Measurements from ENCODE around the gene SV2B.

SV2B gene

GRCh38 chr15:91193378-91193720, 93.3 kb downstream of the SV2B start:
- DNase-seq (ENCODE audit: low read depth) = no peak

GRCh38 chr15:91196127-91196526, 96.1 kb downstream of the SV2B start:
- no peak for DNase-seq (ENCODE audit: low read depth)

DNA sequence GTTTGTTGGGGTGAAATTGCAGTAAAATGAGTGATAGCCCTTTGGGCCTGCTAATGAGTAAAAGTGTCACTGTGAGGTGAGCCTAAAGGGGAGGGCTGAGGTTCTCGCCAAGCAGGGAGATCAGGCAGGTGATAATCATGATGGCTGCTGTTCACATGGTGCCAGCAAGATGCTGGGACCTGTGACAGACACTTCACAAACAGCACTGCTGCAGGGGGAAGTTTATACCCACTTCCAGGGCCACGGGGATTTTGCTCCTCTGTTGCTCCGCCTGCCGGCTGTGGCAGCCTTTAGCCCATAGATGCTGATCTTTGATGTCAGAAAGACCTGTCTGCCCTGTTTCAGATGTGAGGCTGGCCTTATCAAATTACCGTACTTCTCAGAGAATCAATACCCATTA, 96.7 kb downstream of the SV2B start:
- DNase-seq (ENCODE audit: low read depth) = no peak

DNA sequence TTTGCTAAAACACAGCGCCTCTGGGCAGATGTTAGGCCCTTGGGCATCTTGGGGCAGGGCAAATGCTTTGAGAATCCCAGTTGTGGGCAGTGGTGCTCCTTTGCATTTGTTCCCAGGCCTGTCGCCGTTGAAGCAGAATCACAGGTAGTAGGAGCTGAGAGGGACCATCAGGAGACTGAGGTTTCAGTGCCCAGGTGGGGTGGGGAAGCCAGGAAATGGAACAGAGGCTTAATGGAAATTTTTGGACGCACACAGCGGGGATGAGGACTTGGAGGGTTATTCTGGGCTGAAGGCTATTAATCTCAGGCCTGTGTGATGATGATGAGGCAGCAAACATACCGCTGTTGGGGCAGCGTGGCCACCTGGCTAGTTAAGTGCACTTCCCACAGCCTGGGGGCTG, 99.5 kb downstream of the SV2B start:
- DNase-seq (ENCODE audit: low read depth) = no peak

GRCh38 chr15:91200101-91200754, 100.2 kb downstream of the SV2B start:
- no peak for DNase-seq (ENCODE audit: low read depth)

GRCh38 chr15:91202510-91203102, 102.5 kb downstream of the SV2B start:
- DNase-seq (ENCODE audit: low read depth) = no peak

DNA sequence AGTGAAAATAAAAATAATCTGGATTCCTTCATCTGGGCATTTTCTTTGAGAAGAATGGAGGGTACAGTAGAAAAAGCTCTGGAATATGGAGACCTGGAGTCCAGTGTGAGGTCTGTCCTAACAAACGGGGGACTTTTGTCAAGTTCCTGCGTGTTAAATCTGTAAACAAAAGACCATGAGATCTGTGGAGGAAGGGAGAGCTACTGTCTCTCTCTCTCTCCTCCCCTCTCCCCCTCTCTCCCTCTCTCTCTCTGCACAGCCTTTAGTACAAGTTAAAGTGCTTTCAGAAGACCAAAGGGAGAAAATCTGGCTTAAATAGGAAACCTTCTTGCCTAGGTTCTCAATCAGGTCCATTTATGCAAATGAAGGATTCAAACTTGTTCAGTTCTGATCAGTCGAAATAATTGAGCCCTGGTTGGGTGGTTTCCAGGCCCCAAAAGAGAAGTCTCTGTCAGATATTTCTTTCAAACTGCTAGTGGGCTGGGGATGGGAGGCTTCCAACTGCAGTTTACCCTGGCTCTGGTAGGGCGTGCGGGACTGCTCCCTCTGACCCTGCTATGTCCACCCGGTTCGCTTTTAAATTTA, 103.7 kb downstream of the SV2B start:
- no peak for DNase-seq (ENCODE audit: low read depth)

DNA sequence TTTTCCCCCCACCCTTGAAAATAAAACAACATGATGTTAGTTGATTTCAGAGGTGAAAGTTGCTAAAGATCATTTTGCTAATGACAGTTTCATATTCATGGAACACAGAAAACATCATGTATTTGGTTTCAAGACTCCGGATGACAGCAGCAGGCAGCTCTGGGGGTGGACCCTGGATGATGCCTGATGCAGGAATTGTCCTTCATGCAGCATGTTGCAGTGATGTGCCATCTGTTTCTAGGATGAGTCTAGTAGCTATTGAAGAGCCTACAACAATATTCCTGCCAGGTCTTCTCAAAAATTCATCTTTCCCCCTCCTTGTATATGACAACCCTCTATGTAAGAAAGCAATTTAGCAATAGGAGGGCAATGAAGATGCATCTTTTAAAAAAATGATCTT, 108.3 kb downstream of the SV2B start:
- DNase-seq (ENCODE audit: low read depth) = no peak

DNA sequence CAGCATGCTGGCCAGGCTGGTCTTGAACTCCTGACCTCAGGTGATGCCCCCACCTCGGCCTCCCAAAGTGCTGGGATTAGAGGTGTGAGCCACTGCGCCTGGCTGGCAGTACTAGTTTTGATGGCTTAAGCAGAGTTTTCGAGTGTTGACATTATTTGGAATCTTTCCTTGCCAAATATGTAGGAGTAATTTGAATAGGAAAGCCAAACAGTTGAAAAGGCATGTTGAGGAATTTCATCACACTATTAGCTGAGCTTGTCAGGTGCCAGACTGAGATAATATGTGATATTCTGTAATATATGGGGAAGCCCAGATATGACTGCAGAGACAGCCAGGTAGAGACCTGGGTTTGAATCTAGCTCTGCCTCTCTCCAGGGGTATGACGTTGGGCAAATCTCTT, 109.3 kb downstream of the SV2B start:
- no peak for DNase-seq (ENCODE audit: low read depth)

GRCh38 chr15:91209726-91210125, 109.7 kb downstream of the SV2B start:
- DNase-seq (ENCODE audit: low read depth) = no peak

- DNase-seq (ENCODE audit: low read depth) = no peak
Measured at GRCh38 chr15:91214675-91215590, 114.9 kb downstream of the SV2B start.

DNA sequence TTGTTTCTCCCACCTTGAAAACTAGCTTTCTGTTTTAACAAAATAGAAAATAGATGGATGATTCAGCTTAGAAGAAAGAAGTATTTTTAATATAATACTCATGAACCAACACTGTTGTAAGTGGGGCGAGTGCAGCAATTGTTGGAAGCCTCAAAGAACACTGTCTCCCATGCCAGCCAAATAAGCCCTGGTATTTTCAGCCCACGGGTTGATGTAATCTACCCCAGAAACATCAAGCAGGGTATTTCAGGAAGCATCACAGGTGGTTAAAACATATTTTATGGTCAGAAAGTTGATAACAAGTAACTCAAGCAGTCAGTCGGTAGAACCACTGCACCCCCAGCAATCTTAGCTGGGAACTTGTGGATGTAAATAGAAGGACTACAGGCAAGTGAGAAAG, 115.9 kb downstream of the SV2B start:
- no peak for DNase-seq (ENCODE audit: low read depth)

GRCh38 chr15:91219206-91219605, 119.1 kb downstream of the SV2B start:
- DNase-seq (ENCODE audit: low read depth) = no peak

DNA sequence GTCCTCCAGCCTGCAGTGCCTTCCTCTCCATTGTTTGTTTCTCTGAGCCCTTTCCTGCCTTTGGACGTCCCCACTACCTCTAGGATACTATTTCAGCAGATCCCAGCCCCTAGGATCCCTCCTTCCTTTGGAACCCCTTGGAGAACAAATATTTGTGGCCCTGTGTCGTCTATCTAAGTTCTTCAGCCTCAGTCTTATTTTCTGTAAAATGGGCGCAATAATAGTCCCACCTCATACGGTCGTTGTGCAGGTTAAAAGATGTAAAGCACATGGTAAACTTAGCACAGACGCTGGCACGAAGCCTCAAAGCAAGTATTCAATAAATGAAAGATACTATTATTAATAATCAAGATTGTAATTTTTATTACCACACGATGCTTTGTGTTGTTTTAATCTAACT, 122.0 kb downstream of the SV2B start:
- DNase-seq (ENCODE audit: low read depth) = no peak

- no peak for DNase-seq (ENCODE audit: low read depth)
Measured at GRCh38 chr15:91223863-91224262, 123.8 kb downstream of the SV2B start.

- DNase-seq (ENCODE audit: low read depth) = no peak
Measured at GRCh38 chr15:91224755-91225380, 124.8 kb downstream of the SV2B start.

GRCh38 chr15:91225741-91226140, 125.7 kb downstream of the SV2B start:
- DNase-seq (ENCODE audit: low read depth) = no peak

GRCh38 chr15:91227117-91227516, 127.1 kb downstream of the SV2B start:
- DNase-seq (ENCODE audit: low read depth) = no peak

DNA sequence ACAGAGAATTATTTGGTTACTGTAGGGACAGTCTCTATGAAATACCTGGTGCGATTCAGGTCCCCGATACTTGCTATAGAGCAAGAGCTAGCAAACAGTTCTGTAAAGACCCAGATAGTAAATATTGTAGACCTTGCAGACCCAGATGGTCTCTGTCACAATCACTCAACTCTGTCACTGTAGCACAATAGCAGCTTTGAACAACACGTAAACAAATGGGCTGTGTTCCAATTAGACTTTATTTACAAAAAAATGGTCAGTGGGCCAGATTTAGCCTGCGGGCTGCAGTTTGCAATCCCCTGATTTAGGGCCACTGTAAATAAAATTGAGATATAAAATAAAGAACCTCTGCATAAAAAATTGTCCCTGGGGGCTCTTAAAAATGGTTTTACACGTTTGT, 127.7 kb downstream of the SV2B start:
- no peak for DNase-seq (ENCODE audit: low read depth)

DNA sequence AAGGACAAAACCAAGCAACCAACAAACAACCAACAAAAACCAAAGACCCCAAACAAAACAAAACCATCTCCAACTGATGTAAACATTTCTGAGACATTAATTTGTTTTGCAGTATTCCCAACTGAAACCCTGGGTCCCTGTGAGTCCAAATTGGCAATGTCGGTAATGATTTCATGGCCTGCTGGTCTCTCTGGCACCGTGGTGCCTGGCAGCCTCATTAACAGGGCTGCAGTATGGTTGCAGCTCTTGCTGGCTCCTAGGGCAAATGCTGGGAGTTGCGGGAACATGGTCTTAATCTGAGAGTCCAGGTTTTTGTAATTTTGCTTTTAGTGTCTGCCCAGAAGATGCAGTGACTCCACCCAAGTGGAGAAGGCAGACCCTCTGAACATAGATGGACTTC, 128.3 kb downstream of the SV2B start:
- no peak for DNase-seq (ENCODE audit: low read depth)

DNA sequence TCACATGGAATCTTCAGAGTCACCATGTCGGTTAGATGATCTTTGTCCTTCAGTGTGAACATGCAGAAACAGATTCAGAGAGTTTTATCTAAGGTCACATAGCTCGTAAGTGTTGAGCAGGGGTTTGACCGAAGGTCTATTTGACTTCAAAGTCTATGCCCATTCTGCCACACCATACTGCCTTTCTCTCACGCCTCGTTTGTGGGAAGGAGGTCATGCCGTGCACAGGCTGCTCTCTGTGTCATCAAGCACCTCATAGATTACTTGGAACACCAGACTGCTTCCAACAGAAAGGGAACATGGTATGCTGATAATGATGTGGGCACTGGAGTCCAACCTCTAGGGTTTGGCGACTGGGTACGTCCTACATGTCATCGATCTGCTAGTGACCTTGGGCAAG, 128.8 kb downstream of the SV2B start:
- no peak for DNase-seq (ENCODE audit: low read depth)

DNA sequence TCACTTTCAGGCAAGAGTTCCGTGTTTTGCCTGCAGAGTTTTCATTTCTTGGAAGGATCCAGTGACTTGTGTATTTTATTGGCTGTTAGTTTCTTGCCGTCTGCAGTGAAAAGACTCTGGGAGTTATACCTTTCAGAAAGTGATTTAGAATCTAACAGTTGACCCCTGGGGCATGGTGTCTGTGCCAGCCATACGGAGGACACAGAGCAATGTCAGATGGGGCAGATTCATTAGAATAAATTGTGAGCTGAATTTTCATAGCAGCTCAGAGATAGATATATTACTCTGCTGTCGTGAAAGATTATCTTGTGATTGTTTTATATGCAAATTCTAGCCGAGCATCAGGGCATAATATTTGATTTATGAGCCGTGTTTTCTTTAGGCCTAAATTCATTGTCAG, 131.6 kb downstream of the SV2B start:
- no peak for DNase-seq (ENCODE audit: low read depth)

DNA sequence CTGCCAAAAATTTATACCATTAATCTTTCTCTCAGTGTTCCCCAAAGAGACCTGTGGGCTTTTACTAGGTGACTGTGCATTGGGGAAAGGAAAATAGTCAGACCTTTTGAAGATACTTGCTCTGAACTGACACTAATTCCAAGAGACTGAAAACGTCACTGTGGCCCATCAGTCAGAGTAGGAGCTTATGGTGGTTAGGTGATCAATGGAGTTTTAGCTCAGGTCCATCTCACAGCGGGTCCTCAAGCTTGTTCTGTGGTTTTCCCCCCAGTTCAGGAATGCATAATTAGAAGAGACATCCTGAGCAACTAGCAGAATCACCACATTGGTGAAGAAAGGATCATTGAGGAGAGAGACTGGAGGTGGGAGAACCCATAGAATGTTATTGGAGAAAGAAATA, 134.7 kb downstream of the SV2B start:
- no peak for DNase-seq (ENCODE audit: low read depth)

All from HS-5 (cell line).